ENCODE results near the gene MRPS35. TPM values are rescaled to one million over a fixed set of nuclear protein-coding genes. Genes with fewer than 3 reads are reported as not detected.

MRPS35 gene
- polyA plus RNA-seq, 1 experiment: 66.6 TPM

DNA sequence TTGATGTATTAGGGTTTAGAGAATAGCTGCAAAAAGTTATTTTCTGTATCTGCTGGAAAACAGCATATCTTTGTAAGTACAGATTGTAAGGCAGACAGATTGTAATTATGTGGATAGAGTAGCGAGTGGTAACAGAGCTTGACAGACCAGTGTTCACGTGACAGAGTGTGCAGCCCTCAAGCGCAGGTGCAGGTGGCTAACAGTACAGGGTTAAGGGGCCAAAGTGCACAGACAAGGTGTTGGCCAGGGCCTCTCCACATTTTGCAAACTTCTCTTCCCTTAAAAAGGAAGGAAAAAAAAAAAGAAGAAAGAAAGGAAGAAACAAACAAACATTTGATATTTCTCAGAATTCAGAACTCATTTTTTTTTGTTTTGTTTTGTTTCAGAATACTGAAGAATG lies 44.2 kb downstream of the MRPS35 start:
- ChIA-PET POLR2A (no interaction called here), CTCF (interaction anchor here (0.7 to 2.8 kb wide), 2 partner anchors 22 to 186 kb away, joined by 3 to 11 read pairs; no protein-coding TSS in a partner anchor)
- peaks cover 3% of the 10 kb centered on the region; the same call in 1 of the 2 replicates for H3K9me3 ChIP-seq (ENCODE audit: control insufficient read depth, insufficient read depth, low read length)
- TF ChIP-seq, protein P1, sequence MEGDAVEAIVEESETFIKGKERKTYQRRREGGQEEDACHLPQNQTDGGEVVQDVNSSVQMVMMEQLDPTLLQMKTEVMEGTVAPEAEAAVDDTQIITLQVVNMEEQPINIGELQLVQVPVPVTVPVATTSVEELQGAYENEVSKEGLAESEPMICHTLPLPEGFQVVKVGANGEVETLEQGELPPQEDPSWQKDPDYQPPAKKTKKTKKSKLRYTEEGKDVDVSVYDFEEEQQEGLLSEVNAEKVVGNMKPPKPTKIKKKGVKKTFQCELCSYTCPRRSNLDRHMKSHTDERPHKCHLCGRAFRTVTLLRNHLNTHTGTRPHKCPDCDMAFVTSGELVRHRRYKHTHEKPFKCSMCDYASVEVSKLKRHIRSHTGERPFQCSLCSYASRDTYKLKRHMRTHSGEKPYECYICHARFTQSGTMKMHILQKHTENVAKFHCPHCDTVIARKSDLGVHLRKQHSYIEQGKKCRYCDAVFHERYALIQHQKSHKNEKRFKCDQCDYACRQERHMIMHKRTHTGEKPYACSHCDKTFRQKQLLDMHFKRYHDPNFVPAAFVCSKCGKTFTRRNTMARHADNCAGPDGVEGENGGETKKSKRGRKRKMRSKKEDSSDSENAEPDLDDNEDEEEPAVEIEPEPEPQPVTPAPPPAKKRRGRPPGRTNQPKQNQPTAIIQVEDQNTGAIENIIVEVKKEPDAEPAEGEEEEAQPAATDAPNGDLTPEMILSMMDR (IDR thresholded peaks at IDR 0.05; ENCODE audit: low read depth, low read length): no peak
- no peaks in the 10 kb centered on the region for H3K27me3 ChIP-seq (ENCODE audit: control insufficient read depth, insufficient read depth, low read length)
- no peak for DNase-seq (ENCODE audit: low read depth, low spot score)
- H3K4me3 ChIP-seq (ENCODE audit: low read depth, low read length): no peak overlapping the region
- no peak overlapping the region for H3K27ac ChIP-seq (ENCODE audit: low read depth, low read length)

- TF ChIP-seq, protein P1 (IDR thresholded peaks at IDR 0.05; ENCODE audit: low read depth, low read length): no peak
- Histone ChIP-seq H3K9me3 (ENCODE audit: control insufficient read depth, insufficient read depth, low read length) (no peaks in the 10 kb centered on the region), H3K4me3 (ENCODE audit: low read depth, low read length) (no peak overlapping the region), H3K27me3 (ENCODE audit: control insufficient read depth, insufficient read depth, low read length) (no peaks in the 10 kb centered on the region), H3K27ac (ENCODE audit: low read depth, low read length) (no peak overlapping the region)
- DNase-seq (ENCODE audit: low read depth, low spot score): no peak
- ChIA-PET POLR2A (no interaction called here), CTCF (no interaction called here)
Measured at GRCh38 chr12:27756670-27757195, 46.1 kb downstream of the MRPS35 start.

DNA sequence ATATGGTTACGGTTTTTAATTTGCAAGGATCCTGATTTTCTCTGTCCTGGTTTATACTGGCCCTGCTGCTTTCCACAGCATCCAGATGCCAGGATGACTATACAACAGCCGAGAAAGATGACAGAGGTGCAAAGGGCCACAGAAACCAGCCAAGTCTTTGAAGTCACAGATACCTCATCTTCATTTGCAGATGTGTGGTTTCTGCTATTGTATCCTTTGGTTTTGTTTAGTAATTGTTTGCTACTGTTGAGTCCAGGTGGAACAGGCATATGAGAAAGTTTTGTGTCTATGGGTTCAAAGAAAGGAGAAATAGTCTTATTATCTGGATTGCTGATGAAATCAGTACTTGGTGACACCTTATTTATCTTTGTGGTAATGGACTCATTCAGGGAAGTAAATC lies 52.1 kb downstream of the MRPS35 start:
- Histone ChIP-seq H3K9me3 (ENCODE audit: control insufficient read depth, insufficient read depth, low read length) (no peaks in the 10 kb centered on the region), H3K4me3 (ENCODE audit: low read depth, low read length) (no peak overlapping the region), H3K27ac (ENCODE audit: low read depth, low read length) (no peak overlapping the region), H3K27me3 (ENCODE audit: control insufficient read depth, insufficient read depth, low read length) (no peaks in the 10 kb centered on the region)
- DNase-seq (ENCODE audit: low read depth, low spot score): no peak
- TF ChIP-seq, protein P1 (IDR thresholded peaks at IDR 0.05; ENCODE audit: low read depth, low read length): no peak
- ChIA-PET POLR2A (interaction anchor here (0.5 kb wide), 1 partner anchor 15 kb away, joined by 5 read pairs; no protein-coding TSS in a partner anchor), CTCF (no interaction called here)

DNA sequence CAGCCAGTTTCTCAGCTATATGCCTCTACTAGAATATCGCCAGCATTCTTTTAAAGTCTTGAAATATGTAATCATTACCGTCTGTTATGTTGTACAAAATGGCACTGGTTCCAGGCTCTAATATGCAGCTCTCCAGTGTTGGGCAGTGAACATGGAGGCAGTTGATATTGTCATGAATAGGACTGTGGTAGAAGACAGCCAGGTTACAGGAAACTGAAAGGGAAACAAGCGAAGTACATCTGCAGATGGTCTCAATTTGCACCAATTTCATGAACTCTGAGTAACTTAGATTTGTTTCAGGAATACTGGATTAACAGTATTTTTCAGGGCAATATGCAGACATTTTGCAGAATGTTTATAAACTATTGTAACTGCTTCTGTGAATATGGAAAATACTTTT lies 56.0 kb downstream of the MRPS35 start:
- Histone ChIP-seq H3K9me3 (ENCODE audit: control insufficient read depth, insufficient read depth, low read length) (no peaks in the 10 kb centered on the region), H3K4me3 (ENCODE audit: low read depth, low read length) (no peak overlapping the region), H3K27ac (ENCODE audit: low read depth, low read length) (no peak overlapping the region), H3K27me3 (ENCODE audit: control insufficient read depth, insufficient read depth, low read length) (no peaks in the 10 kb centered on the region)
- TF ChIP-seq, protein P1 (IDR thresholded peaks at IDR 0.05; ENCODE audit: low read depth, low read length): no peak
- POLR2A ChIA-PET: no interaction called here
- CTCF ChIA-PET: no interaction called here
- no peak for DNase-seq (ENCODE audit: low read depth, low spot score)

GRCh38 chr12:27769142-27769673 lies 58.6 kb downstream of the MRPS35 start:
- H3K9me3 ChIP-seq (ENCODE audit: control insufficient read depth, insufficient read depth, low read length): no peaks in the 10 kb centered on the region
- H3K4me3 ChIP-seq (ENCODE audit: low read depth, low read length): no peak overlapping the region
- H3K27me3 ChIP-seq (ENCODE audit: control insufficient read depth, insufficient read depth, low read length): no peaks in the 10 kb centered on the region
- POLR2A ChIA-PET: no interaction called here
- H3K27ac ChIP-seq (ENCODE audit: low read depth, low read length): no peak overlapping the region
- no peak for DNase-seq (ENCODE audit: low read depth, low spot score)
- CTCF ChIA-PET: no interaction called here
- TF ChIP-seq, protein P1 (IDR thresholded peaks at IDR 0.05; ENCODE audit: low read depth, low read length): no peak
